Activated CD4-positive, alpha-beta T cell treated with anti-CD3 and anti-CD28 coated beads for 24 hours (primary cell): ENCODE measurements around the gene CTCFL.

ENCODE experiments used
- DNase-seq, 2 donors: peaks; one replicate each; pipeline ENCODE4 v3.0.0-alpha.2; 2020; ENCODE audit warnings: low read depth in 2 of 2

CTCFL gene

DNA sequence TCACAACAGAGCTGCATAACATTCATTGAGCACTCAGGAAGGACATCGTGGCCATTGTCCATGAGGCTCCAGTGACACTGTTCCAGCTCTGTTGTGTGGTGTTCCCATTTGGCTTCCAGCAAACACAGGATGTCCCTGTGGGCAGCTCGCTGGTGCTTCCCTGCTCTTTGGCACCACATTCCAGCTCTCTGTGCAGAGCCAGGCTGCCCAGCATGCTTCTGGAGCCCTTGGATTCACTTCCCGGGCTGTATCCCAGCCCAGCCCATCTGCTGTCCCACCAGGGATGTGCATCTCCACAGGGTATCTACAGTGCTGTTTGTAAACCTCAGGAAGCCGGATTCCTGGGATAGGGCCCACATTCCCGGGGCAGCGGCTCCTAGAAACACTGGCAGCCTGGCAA is 57.2 kb downstream of the CTCFL start:
- no peak for DNase-seq

DNA sequence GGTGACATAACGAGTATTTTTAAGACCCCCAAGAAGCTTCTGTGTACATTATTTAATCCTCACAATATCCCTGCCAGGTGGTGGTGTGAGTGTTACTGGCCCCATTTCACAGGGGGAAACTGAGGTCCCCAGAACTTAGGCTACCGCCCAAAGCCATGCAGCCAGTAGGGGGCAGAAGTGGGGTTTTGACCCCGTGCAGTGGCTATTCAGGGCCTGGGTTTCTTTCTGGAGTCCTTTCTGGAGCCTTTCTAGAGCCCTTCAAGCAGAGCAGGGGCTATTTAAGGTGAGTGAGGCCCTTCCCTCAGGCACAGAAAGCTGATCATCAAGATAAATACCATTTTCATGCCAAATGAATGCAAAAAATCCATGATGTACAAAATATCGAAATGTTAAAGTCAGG is 59.0 kb downstream of the CTCFL start:
- no peak for DNase-seq

DNA sequence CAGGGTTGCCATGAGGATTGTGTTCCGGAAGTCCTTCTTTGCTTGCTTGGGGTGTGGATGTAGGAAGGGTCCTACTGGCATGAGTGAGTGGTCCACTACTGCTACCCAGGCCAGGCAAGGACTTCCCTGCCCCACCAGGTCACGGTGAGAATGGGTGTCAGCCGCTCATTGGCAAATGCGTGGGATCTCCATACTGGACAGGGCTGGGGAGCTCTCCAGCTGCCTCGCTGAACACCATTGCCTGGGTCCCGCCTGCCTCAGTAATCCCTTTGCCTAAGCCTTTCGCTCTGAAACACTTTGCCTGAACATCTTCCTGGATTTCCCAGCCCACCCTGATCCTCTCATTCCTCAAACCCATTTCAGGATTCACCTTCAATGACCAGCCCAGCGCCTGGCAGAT is 59.5 kb downstream of the CTCFL start:
- no peak for DNase-seq

DNA sequence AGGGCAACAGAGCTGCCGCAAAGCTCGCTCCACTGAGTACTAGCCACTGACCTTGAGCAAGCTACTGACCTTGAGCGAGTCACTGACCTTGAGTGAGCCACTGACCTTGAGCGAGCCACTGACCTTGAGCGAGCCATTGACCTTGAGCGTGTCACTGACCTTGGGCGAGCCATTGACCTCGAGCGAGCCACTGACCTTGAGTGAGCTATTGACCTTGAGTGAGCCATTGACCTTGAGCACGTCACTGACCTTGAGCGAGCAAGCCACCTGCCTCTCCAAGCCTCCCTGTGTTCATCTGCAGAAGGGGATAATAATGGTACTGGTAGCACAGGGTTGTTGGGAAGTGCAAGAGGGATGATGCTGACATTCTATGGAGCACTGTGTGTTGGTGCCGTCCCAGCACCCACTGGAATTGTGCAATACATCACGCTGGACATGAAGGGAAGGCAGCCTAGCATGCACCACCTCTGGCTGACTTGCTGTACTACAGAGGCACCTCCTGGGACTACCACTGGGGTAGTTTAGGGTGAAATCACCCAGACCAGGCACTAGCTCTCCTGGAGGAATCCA is 60.2 kb downstream of the CTCFL start:
- DNase-seq: no peak

DNA sequence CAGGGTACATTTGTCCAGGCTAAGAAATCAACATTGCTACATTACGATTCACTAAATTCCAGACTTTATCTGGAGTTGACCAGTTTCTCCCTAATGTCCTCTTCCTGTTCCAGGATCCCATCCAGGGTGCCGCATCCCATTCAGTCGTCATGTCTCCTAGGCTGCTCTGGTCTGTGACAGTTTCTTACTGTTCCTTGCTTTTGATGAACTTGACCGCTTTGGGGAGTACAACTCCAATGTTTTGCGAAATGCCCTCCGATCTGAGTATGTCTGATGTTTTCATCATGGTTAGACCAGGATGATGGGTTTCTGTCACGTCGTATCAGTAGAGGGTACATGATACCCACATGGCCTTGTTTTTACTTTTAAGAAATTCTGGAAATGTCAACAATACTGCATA is 62.2 kb downstream of the CTCFL start:
- no peak for DNase-seq

DNA sequence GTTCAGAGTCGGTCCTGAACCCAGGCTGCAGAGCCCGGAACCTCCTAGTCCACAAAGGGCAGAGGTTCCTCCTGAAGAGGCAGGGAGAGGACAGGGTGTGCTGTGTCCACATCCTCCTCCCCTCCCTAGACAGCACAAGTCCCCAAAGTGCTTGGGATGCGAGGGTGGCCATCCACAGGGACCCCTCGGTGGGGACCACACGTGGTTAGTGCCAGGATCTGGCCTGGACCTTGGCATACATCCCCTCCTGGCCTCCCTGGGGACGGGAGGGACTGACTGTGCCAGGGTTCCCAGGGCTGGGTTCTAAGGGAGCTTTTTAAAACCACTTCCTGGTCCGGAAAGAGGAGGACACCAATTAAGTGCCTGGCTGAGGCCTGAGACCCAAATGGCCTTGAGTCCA is 63.2 kb downstream of the CTCFL start:
- DNase-seq: no peak

DNA sequence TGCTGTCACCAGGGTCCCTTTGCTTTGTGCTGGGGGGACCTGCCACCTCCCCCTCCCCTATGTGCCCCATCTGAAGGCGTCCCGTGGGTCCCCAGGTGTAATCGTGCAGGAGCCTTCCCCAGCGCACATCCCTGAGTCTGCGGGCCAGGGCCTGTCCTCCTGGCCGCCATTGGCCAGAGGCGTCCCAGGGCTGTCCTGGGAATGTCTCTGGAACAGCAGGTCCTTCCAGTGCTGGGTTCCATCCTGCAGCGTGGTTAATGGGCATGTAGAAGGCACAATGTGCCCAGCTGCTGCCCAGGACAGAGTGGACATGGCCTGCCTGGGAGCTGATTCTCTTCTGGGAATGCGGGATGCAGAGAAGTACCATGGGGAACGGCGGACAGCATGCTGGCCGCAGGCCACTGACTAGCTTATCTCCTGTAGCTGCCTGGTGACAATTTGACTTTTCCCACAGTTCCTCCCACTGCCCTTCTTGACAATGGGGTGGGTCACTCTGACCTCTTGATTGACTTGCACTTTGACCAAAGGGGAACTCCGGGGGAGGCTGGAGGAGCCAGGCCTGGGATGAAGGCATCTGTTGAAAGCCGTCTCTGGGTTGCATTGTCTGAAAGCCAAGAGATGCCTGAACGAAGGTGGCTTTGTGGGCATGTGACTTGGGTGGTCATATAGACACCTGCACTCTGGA is 64.0 kb downstream of the CTCFL start:
- DNase-seq: no peak

DNA sequence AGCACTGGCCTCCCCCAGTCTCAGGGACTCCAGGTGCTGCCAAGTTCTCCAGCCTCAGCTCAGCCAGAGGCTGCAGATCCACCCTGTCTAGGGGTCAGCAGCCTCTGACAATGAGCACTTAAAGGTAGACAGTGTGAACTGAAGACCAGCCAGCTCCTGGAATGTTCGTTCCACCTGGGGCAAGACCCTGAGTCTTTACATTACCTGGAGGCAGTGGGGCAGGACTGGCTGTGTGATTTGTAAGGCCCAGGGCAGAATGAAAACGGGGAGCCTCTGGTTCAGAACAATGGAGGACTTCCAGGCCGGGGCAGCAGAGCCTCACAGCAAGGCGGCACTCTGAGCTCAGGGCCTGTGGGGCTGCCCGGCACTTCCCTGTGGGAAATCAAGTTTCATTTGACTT is 65.0 kb downstream of the CTCFL start:
- no peak for DNase-seq

DNA sequence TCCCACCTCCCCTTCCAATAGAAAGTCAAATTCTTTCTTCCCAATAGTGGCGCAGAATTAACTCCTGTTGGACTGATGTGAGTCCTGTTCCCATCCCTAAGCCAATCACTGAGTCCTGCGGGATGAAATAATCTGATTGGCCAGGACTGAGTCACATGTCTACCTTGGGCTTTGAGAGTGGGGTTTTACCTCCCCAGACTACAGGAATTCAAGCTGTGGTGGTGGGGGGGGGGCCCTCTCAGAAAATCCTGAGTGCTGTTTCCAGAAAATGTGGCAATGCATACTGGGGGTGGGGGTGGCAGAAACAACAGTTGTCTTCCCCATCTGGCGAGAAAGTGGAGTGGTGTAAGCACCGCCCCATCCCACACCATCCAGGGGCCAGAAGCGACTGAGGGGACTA is 65.7 kb downstream of the CTCFL start:
- no peak for DNase-seq

DNA sequence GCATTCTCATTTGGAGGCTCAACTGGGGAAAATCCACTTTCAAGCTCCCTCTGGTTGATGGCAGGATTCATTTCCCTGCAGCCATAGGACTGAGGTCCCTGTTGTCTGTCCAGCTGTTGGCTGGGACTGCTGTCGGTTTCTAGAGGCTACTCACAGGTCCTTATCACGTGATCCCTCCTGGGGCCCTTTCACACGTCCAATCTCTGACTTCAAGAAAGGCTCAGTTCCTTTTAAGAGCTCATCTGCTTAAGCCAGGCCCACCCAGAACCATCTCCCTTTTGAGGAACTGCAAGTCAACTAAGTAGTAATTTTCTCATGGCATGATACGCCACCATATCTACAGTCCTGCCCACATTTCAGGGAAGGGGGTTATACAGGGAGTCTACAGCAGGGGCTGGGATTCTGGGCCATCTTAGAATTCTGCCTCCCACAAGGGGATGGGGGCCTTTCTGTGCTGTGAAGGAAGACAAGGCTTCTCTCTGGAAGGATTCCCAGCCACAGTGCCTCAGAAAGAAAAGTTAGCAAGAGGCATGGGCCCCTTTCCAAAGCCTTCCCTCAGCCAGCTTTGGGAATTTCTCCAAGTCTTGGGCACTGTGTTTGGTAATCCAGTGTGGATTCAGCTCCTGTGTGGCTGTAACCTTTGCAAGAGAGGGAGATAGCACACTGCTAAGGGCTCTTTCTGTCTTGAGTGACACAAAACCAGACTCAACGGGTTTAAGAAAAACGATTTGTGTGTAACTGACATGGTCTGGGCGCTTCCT is 66.4 kb downstream of the CTCFL start:
- DNase-seq: no peak

DNA sequence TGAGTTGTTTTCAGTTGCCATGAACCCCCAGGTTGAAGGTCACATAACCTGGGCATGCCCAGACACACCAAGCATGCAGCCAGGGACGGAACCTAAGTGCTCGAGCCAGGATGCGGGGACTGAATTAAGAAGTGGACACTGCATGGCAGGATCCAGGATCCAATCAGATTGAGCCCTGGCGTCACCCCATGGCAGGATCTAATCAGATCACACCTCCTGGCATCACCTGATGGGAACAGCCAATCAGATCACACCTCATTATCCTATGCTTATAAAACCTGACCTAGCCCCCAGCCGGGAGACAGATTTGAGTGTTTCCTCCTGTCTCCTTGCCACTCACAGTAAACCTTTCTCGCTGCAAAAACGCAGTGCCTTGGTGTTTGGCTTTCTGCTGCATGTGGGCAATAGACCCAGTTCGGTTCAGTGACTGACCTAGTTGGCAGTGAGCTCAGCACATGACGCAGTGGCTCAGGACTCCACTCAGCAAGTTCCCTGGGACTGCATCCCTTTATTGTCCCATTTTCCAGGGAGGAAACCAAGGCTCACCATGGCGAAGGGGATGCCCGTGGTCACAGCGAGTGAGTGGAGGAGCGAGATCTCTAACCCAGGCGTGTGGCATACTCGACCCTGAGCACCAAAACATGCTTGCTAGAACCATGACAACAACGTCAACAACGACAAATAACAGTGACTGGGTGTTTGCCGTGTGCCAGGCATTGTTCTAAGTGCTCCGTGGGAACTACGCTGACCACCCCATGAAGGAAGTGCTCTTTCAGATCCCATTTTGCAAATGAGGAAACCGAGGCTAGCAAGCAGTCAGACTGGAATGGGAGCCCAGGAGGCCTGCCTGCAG is 67.5 kb downstream of the CTCFL start:
- DNase-seq: no peak

DNA sequence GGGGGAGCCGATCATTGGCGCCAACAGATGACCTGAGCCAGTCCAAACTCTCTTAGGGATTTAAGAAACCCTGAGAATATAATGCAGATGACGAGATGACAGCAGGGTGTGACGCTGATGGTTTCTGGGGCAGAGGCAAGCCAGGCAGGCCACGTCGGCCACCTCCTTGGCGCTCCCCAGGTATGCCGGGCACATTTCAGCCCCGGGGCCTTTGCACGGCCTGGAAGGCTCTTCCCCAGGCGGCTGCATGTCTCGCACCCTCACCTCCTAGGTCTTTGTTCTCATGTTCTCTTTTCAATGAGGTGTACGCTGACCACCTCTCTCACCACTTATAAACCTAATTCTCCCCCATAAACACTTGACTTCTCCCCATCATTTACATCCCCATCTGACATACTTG is 68.8 kb downstream of the CTCFL start:
- no peak for DNase-seq

DNA sequence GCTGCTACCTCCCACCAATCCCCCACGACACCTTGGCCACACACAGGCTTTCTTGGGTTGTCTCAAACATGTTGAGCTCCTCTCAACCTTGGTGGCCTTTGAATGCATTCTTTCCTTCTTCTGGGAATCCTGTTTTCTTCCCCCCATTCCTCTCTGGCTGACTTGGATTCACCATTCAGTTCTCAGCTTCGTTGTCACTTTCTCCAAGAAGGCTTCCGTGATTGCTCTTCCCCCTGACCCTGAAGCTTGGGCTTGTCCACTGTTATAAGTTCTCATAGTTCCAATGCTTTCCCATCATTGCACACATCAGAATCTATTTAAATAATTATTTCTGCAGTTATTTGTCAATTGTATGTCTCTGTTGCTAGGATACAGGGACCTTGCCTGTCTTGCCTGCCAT is 69.6 kb downstream of the CTCFL start:
- no peak for DNase-seq

DNA sequence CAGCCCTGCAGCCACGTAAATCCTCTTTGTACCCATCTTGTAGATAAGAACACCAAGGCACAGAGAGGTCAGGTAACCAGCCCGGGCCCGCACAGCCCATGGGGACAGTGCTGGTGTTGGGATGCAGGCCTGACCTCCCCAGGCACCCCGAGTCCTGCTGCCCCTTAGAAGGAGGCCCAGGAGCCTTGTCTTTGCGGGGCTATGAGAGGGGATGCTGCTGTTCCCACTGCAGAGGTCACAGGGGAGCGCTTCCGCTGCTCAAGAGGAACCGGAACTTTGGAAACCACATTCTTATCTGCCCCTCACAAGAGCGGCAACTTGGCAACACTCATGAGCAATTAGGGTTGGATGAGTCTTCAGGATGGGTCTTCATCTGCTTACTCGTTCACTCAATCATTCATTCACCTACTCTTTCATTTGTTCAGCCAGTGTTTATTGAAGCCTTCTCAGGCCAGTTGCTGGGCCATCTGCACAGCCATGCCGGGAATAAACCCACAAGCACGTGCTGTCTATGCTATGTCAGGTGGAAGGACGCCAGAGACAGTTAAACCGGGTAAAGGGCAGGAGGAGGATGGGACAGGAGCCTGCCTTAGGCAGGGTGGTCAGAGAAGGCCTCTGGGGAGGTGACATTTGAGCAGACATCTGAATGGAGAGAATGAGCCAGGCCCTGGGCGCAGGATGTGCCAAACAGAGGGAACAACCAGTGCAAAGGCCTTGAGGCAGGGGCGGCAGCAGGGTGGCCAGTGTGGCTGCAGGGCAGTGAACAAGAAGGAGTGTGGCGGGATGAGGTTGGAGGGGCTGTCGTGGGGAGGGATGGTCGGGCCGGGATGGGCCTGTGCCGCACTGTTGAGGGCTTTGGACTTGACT is 72.9 kb downstream of the CTCFL start:
- DNase-seq: no peak

DNA sequence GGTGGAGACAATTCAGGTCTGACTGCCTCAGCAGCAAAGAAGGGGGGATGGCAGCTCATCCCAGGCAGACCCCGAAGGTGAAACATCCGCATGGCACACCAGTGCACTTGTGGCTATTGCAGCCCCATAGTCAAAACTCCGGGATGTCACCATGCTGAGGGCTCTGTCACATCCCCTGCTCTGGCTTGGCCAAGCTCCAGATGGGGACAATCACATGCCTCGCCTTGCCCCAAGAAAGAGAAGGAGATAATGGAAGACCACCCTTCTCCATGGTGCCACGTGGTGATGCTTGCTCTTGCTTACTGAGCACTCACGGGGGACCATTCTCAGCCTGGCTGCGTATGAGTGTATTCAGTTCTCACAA is 73.5 kb downstream of the CTCFL start:
- no peak for DNase-seq

DNA sequence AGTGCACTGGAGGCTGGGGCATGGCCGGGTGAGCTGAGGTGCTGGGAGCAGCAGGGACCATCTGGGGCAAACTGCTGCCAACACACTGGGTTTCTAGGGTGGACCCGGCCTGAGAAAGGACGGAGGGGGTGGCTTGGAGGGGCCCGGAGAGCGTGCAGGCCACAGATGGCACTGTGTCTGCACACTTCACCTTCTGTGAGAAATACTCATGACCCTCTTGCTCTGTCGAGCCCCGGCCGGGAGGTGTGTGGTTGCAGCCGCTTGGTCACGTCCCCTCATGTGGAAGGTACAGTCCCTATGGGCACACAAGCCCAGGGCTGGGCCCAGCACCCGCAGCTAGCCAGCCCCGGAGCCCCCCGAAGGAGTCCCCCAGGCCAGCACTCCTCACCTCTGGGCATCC is 74.0 kb downstream of the CTCFL start:
- DNase-seq: no peak

DNA sequence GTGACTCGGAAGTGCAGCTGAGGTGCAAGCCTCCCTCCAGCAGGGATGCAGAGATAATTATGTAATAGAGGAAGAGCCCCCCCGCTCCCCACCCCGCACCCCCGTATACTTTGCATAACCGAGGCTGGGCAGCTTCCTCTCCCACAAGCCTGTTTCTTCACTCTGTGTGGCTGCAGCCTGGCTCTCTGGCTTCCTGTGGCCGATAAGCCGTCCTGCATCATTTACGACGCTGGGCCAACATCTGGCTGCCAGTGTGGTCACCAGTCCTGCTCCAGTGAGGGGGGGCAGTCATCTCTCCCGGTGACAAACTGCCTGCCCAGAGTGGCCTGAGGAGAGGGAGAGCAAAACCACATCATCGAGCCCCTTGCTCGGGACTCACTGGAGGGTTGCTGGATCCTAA is 74.5 kb downstream of the CTCFL start:
- no peak for DNase-seq

DNA sequence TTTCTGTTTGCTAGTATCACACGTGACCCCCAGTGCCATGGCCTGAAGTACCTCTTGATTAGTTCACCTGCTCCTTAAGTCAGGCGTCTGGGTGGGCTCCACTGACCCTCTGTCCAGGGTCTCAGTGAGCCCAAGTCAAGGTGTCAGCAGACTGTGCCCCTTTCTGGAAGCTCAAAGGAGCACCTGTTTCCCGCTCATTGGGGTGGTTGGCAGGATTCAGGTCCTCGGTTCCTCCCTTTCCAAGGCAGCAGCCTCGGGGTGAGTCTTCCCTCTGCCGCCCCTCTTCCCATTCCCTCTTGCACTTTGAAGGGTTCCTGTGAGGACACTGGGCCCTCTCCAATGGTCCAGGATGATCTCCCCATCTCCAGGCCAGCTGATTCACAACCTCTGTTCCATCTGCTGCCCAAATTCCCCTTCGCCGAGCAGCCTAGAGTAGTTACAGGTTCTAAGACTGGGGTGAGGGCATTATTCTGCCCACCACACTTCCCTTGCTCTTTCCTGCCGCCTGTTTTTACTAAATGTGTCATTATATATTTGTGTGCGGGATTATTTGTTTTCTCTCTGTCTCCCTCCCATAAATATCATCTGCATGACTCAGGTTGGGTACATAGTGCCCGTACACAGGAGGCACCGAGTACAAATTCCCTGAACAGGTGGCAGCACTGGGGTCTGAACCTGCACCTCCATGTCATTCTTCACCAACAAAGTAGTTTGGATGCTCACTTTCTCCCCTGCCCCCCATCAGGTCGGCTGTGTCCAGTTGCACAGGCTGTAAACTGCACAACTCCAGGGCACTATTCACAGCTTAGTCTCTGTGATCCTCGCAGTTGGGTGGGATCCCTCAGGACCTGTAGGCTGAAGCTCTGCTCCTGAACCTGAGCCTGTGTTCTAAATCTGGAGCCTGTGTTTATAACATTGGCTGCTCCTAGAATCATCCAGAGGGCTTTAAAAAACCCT is 75.3 kb downstream of the CTCFL start:
- no peak for DNase-seq

DNA sequence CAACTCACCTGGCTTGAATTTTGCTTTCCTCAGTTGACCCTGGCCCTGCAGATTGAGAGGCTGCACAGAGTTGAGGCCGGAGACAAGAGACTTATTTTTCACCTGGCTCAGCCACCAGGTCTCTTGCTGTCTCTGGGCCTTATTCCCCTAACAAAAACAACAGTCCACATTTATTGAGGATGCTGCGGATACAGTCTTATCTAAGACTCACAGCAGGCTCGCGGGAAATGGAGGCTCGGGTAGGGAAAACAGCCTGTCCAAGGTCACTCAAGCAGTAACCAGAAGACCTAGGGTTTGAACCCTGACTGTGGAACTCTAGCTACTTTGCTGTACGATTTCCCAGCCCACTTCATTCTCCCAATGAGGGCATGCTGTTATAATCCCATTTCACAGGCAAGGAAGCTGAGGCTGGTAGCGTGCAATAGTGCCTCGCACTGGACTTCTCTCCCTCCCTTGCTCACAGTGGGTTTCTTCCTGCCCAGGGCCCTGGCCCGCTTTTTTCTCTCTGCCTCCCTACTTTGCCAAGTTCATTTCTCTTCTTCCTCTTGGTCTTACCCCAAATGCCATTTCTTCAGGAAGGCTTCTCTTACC is 76.1 kb downstream of the CTCFL start:
- no peak for DNase-seq
